Activated naive CD8-positive, alpha-beta T cell treated with anti-CD3 and anti-CD28 coated beads, Interleukin-2, amount 10 ng/mL, durations not matched to agents 7 days and 5 days (primary cell): ENCODE results near the gene ZNF48. TPM values are rescaled to one million over a fixed set of nuclear protein-coding genes. Genes with fewer than 3 reads are reported as not detected.

Experiments
- ATAC-seq: fragments of 150-1000 bp; cut with Tn5 transposase; one replicate; pipeline ENCODE4 v1.10.0; 2021; ENCODE audit warnings: low read depth, moderate library complexity
- POLR2A ChIA-PET: fragments of 350-600 bp; sonication (Branson Sonifier 250); formaldehyde crosslinking; loops from one replicate; lab custom pipeline; 2021; ENCODE audit warnings: antibody characterized with exemption; lab: Charles Lee
- DNase-seq: peaks from one replicate; pipeline ENCODE4 v3.0.0; 2021
- H3K27ac Mint-ChIP-seq: one replicate; pipeline ENCODE4 v1.8.0; 2022; ENCODE audit warnings: mild to moderate bottlenecking, mixed read lengths
- H3K27me3 Mint-ChIP-seq: one replicate; pipeline ENCODE4 v1.8.0; 2022; ENCODE audit warnings: mild to moderate bottlenecking, moderate library complexity, mixed read lengths
- H3K36me3 Mint-ChIP-seq: one replicate; pipeline ENCODE4 v1.8.0; 2021; ENCODE audit warnings: mild to moderate bottlenecking, mixed read lengths
- H3K4me1 Mint-ChIP-seq: one replicate; pipeline ENCODE4 v1.8.0; 2021; ENCODE audit warnings: mixed read lengths
- H3K4me3 Mint-ChIP-seq: one replicate; pipeline ENCODE4 v1.8.0; 2022; ENCODE audit warnings: mild to moderate bottlenecking, moderate library complexity, mixed read lengths
- H3K9me3 Mint-ChIP-seq: one replicate; pipeline ENCODE4 v1.8.0; 2021; ENCODE audit warnings: mixed read lengths
- total RNA-seq, 2 experiments: library from RNA; stranded (reverse); gene quantifications; one replicate each; pipeline ENCODE4 v1.2.3, GENCODE V29; 2021

Gene ZNF48
- total RNA-seq, 2 experiments from 2014 or later: 14.4 to 15.5 TPM

GRCh38 chr16:30407804-30408534, 12.7 kb downstream of the ZNF48 start:
- peak overlapping the region; percentile 81 for H3K27ac Mint-ChIP-seq
- H3K4me1 Mint-ChIP-seq: peaks cover 21% of the 10 kb centered on the region
- POLR2A ChIA-PET: interaction anchor here (0.6 to 2.3 kb wide), 16 partner anchors 8 to 316 kb away, joined by 3 to 19 read pairs (median 5); partner anchors contain the start of genes SEPTIN1, TBX6 and ZNF48
- H3K9me3 Mint-ChIP-seq: no peaks in the 10 kb centered on the region
- peak overlapping the region; percentile 98 for H3K4me3 Mint-ChIP-seq
- DNase-seq: peak; percentile 38
- peaks cover 5% of the 10 kb centered on the region for H3K36me3 Mint-ChIP-seq
- no peak for ATAC-seq
- peaks cover 2% of the 10 kb centered on the region for H3K27me3 Mint-ChIP-seq

GRCh38 chr16:30409125-30410060, 14.2 kb downstream of the ZNF48 start:
- POLR2A ChIA-PET: interaction anchor here (0.5 to 2.0 kb wide), 12 partner anchors 8 to 394 kb away, joined by 3 to 17 read pairs (median 4); partner anchors contain the start of genes CD2BP2, CORO1A and SEPTIN1
- Mint-ChIP-seq H3K4me3 (peak overlapping the region; percentile 7), H3K27me3 (no peaks in the 10 kb centered on the region), H3K27ac (peak overlapping the region; percentile 15), H3K36me3 (peaks cover 7% of the 10 kb centered on the region), H3K4me1 (peaks cover 21% of the 10 kb centered on the region), H3K9me3 (no peaks in the 10 kb centered on the region)
- ATAC-seq (peak; percentile 69), DNase-seq (peak; percentile 94)

DNA sequence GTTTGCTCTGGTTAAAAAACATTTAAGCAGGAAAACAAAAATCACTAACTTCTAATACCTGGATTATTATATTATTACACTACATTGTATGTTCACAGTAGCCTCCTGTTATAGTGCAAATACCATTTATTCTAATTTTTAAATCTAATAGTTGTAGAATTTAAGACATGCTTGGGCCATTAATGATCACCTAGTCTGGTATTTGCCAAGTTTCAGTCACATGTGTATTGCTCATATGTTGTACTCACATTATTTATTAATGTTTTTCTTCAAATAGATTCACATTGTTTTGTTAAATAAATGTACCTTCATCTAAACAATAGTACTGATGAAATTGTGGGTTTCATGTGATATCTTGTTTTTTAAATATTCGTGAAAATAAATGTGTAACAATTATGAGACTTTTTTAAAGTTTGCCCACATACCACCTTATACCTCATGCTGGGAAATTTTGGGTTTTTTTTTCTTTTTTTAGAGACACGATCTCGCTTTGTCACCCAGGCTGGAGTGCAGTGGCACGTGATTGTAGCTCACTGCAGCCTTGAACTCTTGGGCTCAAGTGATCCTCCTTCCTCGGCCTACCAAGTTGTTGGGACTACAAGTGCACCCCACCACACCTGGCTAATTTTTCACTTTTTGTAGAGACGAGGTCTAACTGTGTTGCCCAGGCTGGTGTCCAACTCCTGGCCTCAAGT, 18.0 kb downstream of the ZNF48 start:
- no peaks in the 10 kb centered on the region for H3K9me3 Mint-ChIP-seq
- DNase-seq: no peak
- no peaks in the 10 kb centered on the region for H3K27me3 Mint-ChIP-seq
- peaks cover 13% of the 10 kb centered on the region for H3K36me3 Mint-ChIP-seq
- H3K4me1 Mint-ChIP-seq: peaks cover 21% of the 10 kb centered on the region
- POLR2A ChIA-PET: no interaction called here
- H3K4me3 Mint-ChIP-seq: no peak overlapping the region
- H3K27ac Mint-ChIP-seq: no peak overlapping the region
- ATAC-seq: no peak

- H3K27ac Mint-ChIP-seq: no peak overlapping the region
- POLR2A ChIA-PET: no interaction called here
- H3K36me3 Mint-ChIP-seq: peaks cover 19% of the 10 kb centered on the region
- H3K27me3 Mint-ChIP-seq: no peaks in the 10 kb centered on the region
- DNase-seq: no peak
- H3K4me3 Mint-ChIP-seq: no peak overlapping the region
- peaks cover 23% of the 10 kb centered on the region for H3K4me1 Mint-ChIP-seq
- ATAC-seq: no peak
- no peaks in the 10 kb centered on the region for H3K9me3 Mint-ChIP-seq
Measured at GRCh38 chr16:30414159-30414558, 18.9 kb downstream of the ZNF48 start.

GRCh38 chr16:30416047-30416603, 20.9 kb downstream of the ZNF48 start:
- DNase-seq (no peak), ATAC-seq (no peak)
- no peaks in the 10 kb centered on the region for H3K9me3 Mint-ChIP-seq
- POLR2A ChIA-PET: interaction anchor here (1.2 kb wide), 2 partner anchors 9 to 14 kb away, joined by 4 to 6 read pairs; partner anchors contain the start of genes DCTPP1 and ZNF771
- peaks cover 25% of the 10 kb centered on the region for H3K4me1 Mint-ChIP-seq
- peaks cover 28% of the 10 kb centered on the region for H3K36me3 Mint-ChIP-seq
- H3K27ac Mint-ChIP-seq: no peak overlapping the region
- no peak overlapping the region for H3K4me3 Mint-ChIP-seq
- no peaks in the 10 kb centered on the region for H3K27me3 Mint-ChIP-seq

DNA sequence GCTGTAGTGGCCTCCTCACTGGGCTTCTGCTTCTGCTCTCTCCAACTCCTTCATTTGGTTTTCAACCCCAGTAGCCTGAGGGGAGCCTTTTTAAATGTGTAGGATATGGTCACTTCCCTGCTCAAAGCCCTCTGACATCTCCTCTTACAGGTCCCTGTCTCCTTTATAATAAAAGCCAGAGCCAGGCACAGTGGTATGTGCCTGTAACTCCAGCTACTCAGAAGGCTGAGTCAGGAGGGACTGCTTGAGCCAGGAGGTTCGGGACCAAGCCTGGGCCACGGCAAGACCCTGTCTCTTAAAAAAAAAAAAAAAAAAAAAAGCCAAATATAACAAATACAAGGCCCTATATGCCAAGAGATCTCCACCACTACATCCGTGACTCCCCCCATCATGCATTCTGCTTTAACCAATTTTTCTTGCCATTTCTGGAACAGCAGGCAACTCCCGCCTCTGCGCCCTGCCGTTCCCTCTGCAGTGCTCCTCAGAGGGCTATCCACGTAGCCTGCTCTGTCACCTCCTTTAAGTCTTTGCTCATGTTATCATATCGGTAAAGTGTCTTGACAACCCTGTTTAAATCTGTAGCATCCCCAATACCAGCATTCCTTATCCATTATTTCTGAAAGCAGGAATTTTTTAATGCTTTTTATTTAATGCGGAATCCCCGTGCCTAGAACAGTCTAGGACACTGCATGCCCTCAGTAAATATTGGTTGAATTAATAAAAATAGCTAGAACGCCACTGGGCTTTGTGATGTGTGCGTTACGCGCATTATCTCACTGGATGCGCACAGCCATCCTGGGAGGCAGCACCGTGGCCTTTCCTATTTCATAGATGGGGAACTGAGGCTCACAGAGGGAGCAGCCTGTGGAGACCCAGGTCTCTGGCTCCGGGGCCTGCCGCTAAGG, 21.7 kb downstream of the ZNF48 start:
- Mint-ChIP-seq H3K4me1 (peaks cover 27% of the 10 kb centered on the region), H3K36me3 (peaks cover 28% of the 10 kb centered on the region), H3K4me3 (peak overlapping the region; percentile 41), H3K27ac (no peak overlapping the region), H3K9me3 (no peaks in the 10 kb centered on the region), H3K27me3 (no peaks in the 10 kb centered on the region)
- POLR2A ChIA-PET: interaction anchor here (0.6 to 3.6 kb wide), 25 partner anchors 7 to 351 kb away, joined by 3 to 32 read pairs (median 5); partner anchors contain the start of genes ALDOA, DCTPP1, ITGAL and PRR14
- DNase-seq (no peak), ATAC-seq (no peak)

GRCh38 chr16:30417529-30418349, 22.5 kb downstream of the ZNF48 start:
- POLR2A ChIA-PET: interaction anchor here (0.6 to 3.6 kb wide), 28 partner anchors 8 to 352 kb away, joined by 3 to 32 read pairs (median 4); partner anchors contain the start of genes ALDOA, DCTPP1, ITGAL and PRR14
- H3K36me3 Mint-ChIP-seq: peaks cover 25% of the 10 kb centered on the region
- ATAC-seq (peak; percentile 90), DNase-seq (peak; percentile 91)
- H3K4me3 Mint-ChIP-seq: peak overlapping the region; percentile 42
- H3K27me3 Mint-ChIP-seq: no peaks in the 10 kb centered on the region
- H3K9me3 Mint-ChIP-seq: no peaks in the 10 kb centered on the region
- H3K4me1 Mint-ChIP-seq: peaks cover 21% of the 10 kb centered on the region
- H3K27ac Mint-ChIP-seq: no peak overlapping the region

- DNase-seq (no peak), ATAC-seq (no peak)
- peak overlapping the region; percentile 42 for H3K4me3 Mint-ChIP-seq
- peaks cover 27% of the 10 kb centered on the region for H3K36me3 Mint-ChIP-seq
- no peaks in the 10 kb centered on the region for H3K27me3 Mint-ChIP-seq
- peaks cover 20% of the 10 kb centered on the region for H3K4me1 Mint-ChIP-seq
- H3K9me3 Mint-ChIP-seq: no peaks in the 10 kb centered on the region
- POLR2A ChIA-PET: interaction anchor here (0.7 to 3.6 kb wide), 25 partner anchors 9 to 353 kb away, joined by 3 to 32 read pairs (median 5); partner anchors contain the start of genes ALDOA, DCTPP1, ITGAL and PRR14
- peak overlapping the region; percentile 65 for H3K27ac Mint-ChIP-seq
Measured at GRCh38 chr16:30418350-30419181, 23.3 kb downstream of the ZNF48 start.

DNA sequence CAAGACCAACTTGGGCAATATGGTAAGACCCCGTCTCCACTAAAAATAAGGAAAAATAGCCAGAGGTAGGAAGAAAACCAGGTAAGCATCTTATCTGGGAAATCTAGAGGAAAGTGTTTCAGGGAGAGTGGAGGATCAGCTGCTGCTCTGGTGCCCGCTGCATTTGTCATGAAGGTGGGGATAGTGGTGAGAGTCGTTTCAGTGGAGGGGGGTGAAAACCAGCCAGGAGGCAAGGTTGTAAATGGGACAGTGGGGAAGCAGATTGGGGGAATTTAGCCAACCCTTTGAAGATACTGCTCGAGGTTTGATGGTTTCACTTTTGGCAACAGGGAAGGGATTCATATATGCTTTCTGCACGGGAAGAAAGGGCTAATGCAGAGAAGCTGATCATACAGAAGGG, 25.8 kb downstream of the ZNF48 start:
- ATAC-seq (no peak), DNase-seq (no peak)
- POLR2A ChIA-PET: interaction anchor here (0.5 to 0.9 kb wide), 2 partner anchors 65 to 151 kb away, joined by 3 read pairs; no protein-coding TSS in a partner anchor
- H3K9me3 Mint-ChIP-seq: no peaks in the 10 kb centered on the region
- H3K4me1 Mint-ChIP-seq: peaks cover 23% of the 10 kb centered on the region
- H3K4me3 Mint-ChIP-seq: no peak overlapping the region
- peaks cover 30% of the 10 kb centered on the region for H3K36me3 Mint-ChIP-seq
- no peaks in the 10 kb centered on the region for H3K27me3 Mint-ChIP-seq
- H3K27ac Mint-ChIP-seq: no peak overlapping the region

DNA sequence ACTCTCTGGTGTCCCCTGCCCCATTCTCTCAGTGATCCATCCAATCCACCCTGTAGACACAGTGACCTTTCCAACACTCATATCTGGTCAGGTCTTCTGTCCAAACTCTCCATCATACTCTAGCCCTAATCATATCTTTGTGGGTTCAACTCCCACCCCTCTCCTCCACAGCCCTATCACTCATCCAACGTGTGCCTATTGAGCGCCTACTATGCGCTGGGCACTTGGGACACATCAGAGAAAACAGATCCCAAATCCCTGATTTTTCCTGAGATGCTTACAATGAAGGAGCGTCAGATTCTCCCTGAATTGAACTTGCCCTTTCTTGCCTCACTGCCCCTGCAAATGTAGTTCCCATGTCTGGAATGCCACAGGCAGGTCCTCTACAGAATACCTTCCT, 32.8 kb downstream of the ZNF48 start:
- H3K27ac Mint-ChIP-seq: peak overlapping the region; percentile 6
- ATAC-seq (no peak), DNase-seq (no peak)
- POLR2A ChIA-PET: no interaction called here
- H3K27me3 Mint-ChIP-seq: no peaks in the 10 kb centered on the region
- H3K4me3 Mint-ChIP-seq: no peak overlapping the region
- H3K36me3 Mint-ChIP-seq: peaks cover 15% of the 10 kb centered on the region
- peaks cover 17% of the 10 kb centered on the region for H3K4me1 Mint-ChIP-seq
- H3K9me3 Mint-ChIP-seq: no peaks in the 10 kb centered on the region
